ENCODE data around the gene KDM4B.

Gene KDM4B

GRCh38 chr19:5074830-5075394, 106.0 kb downstream of the KDM4B start:
- DNase-seq, result no peak

DNA sequence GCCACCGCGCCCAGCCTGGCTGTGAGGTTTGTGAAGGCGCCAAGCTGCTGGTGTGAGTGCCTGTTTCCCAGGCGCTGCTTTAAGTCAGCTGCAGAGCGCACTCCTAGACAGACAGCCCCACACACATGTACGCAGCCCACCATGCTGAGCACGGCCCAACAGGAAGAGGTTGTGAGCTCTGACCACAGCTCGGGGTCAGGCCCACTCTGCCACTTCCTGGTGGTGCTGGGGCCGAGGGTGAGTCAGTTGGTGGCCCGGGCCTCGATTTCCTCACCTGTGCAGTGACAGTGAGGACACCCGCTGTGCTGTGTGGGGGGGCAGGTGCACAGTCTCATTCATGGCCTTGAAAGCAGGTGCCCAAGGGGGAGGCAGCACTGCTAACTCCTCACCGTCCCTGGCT, 106.7 kb downstream of the KDM4B start:
- no peak for DNase-seq

DNA sequence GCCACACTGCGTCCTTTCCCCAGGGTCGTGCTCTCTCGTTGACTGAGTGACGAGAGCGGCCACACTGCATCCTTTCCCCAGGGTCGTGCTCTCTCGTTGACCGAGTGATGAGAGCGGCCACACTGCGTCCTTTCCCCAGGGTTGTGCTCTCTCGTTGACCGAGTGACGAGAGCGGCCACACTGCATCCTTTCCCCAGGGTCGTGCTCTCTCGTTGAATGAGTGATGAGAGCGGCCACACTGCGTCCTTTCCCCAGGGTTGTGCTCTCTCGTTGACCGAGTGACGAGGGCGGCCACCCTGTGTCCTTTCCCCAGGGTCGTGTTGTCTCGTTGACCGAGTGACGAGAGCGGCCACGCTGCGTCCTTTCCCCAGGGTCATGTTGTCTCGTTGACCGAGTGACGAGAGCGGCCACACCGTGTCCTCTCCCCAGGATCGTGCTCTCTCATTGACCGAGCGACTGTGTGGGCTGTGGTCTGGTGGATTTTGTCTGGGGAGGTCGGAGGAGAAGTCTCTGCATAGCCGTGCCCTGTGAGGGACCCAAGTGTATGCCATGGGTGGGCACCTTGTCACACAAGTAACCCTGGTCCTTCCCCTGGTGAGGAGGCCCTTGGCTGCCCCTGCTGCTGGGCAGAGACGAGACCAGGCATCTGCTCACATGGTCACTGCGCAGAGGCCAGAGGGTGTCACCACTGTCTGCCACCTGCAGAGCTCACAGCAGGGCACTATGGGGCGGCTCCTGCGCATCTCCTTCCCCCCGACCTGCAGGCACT, 107.7 kb downstream of the KDM4B start:
- DNase-seq, result no peak

DNA sequence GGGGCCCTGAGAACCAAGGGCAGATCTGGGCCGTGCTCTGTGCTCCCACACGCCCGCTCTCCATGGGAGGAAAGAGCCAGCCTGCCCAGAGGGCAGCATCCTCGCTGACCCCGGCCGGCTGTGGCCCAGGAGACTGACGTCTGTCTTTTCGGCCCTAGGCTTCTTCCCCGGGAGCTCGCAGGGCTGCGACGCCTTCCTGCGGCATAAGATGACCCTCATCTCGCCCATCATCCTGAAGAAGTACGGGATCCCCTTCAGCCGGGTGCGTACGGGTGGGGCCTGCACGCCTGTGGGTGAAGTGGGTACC, 108.2 kb downstream of the KDM4B start:
- no peak for DNase-seq

GRCh38 chr19:5078182-5078581, 109.3 kb downstream of the KDM4B start:
- no peak for DNase-seq

GRCh38 chr19:5078666-5079065, 109.8 kb downstream of the KDM4B start:
- DNase-seq, result no peak

- no peak for DNase-seq
Measured at GRCh38 chr19:5079071-5079774, 110.3 kb downstream of the KDM4B start.

DNA sequence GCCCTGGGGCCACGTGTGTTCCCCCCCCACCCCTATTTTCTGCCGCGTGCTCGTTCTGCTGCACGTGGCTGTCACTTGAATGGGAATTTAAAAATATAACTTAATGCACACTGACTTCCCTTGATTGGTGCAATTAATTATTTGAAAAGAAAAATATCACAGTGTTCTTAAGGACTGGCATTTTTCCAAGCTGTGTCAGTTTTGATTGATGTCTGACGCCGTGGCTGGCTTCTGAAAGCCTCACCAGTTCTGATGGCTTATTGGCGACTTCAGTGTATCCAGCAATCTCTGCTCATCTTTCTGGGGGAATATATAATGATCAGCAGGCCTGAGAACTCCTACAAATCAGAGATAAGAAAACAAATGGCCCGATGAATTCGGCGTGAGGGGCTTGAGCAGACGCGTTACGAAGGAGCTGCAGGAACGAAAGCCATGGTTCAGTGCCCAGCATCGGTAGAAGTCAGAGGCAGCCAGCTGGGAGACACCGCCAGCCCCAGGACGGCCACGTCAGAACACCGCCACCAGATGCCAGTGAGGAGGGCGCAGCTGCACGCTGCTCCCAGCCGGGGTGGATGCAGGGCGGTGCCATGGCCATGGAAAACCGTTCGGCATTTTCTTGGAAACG, 111.2 kb downstream of the KDM4B start:
- DNase-seq, result no peak

DNA sequence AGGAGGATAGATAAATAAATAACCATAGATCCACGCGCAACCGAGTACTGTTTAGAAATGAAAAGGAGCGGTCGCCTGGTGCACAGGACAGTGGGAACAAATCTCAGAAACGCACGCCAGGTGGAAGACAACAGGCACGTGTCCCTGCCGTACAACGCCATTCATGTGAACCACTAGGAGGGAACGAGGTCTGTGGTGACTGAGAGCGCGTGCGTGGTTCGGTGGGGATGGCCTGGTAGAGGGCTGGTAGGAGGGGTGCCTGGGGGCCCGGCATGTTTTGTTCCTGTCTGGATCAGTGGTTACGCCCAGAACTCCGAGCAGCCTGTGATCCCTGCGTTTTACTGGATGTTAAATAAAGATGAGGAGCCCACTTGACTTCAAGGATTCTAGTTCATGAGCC, 111.9 kb downstream of the KDM4B start:
- no peak for DNase-seq

DNA sequence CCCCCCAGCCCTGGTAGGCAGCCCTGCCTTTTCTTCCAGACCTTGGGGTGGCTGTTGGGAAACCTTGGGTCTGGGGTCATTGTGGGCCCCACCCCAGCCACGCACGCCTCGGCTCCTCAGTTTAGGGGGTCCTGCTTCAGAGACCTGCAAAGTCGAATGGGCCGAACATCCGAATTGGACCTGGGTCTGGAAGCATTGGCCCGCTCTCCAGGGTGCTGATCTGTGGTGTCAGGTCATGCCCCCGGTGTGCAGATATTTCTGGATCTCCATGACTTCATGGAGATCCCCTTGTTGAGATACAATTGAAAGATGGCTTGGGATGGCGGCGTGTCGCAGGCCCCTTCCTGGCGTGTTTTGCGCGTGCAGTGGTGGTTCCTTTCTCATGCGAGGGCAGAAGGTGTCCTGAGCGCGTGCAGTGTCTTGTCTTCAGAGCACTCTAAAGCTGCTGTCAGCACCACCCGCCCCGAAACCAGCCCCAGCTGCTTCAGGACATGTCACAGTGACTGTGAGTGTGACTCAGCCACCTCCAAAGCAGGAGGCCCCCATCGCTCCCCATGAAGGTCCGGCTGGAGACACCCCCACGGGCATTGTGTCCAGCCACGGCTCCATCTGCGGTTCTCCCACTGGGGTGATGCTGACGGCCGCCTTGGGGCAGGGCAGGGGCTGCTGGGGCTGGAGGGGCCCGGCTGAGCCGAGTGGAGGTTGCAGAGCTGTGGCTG, 112.7 kb downstream of the KDM4B start:
- DNase-seq, result no peak

DNA sequence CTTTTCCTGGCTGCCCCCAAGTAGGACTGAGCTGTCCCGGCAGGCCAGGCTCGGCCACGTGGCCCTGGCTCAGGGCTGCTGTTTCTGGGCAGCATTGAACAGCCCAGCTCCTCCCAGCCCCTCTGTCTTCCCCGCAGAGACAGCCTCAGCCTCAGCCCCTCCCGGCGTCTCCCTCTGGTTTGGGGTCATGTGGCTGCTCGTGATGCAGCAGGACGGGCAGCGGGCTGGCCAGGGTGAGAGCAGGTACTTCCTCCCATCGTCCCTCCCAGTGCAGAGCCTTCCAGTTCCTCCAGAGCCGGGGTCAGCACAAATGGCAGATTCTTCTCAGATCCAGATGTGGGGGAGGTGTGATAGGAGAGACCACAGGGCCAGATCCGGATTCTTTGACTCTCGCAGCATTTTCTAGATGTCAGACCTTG, 114.6 kb downstream of the KDM4B start:
- DNase-seq, result no peak

- DNase-seq, result no peak
Measured at GRCh38 chr19:5085566-5085965, 116.7 kb downstream of the KDM4B start.

GRCh38 chr19:5086230-5086629, 117.3 kb downstream of the KDM4B start:
- DNase-seq, result no peak

DNA sequence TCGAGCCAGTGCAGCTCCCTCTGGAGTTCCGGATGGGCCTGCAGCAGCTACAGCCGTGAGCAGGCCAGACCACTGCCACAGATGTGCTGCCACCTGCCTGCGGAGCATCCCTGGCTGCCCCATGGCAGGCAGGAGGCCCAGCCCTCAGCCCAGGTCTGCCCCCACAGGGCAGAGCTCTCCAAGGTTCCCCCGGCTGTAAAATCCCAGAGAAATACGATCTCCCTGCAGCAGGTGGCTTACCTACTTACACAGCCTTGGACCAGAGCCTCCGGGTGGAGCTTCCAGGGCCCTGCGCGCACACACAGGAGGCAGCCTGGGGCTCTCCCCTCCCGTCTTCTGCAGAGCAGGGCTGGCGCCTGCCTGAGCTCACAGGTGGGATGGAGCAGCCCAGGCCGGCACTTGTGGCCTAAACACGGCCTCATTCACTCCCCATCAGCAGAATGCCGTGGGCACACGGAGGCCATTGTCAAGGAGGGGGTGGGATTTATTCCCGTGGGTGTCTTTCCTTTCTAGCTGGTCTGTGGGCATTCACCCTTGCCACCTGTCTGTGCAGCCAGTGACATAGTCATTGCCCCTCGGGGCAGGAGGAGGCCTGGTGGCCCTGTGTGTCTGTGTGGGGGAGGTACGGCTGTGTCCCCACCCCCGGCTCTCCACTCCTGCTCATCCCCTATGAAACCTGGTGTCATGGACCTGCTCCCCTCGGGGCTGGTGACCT, 118.0 kb downstream of the KDM4B start:
- DNase-seq, result peak; percentile 84

DNA sequence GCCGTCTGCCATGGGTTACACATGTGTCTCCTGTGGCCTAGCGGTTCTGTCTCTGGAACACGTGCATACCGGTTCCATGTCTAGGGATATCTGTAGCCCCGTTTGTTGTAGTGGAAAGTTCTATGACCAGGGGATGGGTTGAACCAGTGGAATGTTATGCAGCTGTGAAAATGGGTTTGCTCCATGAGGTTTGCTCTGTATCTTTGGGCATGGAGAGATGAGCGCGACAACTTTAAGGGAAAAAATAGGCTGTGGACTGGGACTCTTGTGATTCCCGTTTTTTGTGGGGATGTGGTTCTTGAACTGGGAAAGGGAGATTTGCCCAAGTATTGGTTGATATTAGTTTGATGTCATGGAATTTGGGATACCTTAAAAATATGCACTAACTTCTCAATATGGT, 120.4 kb downstream of the KDM4B start:
- no peak for DNase-seq

DNA sequence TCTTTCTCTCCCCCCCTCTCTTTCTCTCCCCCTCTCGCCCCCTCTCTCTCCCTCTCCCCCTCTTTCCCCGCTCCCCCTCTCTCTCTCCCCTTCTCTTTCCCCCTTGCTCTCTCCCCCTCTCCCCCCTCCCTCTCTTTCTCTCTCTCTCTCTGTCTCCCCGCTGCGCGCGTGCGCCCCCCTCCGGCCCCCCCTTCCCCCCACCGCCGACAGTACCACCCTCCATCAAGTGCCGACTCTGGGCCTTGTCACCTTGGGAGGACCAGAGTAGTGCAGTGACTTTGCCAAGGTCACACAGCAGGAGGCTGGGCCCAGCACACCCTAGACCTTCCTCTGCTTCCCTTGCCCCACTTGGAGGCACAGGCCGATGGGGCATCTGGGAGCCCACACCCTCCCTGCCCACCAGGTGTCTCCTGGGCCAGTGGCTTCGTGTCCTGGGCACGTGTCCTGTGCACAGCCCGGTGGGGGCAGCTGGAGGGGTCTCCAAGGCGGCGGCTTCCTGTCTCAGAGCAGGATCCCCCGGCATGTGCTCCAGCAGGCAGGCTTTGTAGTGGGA, 121.6 kb downstream of the KDM4B start:
- DNase-seq, result no peak

- DNase-seq, result peak; percentile 59
Measured at GRCh38 chr19:5091018-5091683, 122.2 kb downstream of the KDM4B start.

DNA sequence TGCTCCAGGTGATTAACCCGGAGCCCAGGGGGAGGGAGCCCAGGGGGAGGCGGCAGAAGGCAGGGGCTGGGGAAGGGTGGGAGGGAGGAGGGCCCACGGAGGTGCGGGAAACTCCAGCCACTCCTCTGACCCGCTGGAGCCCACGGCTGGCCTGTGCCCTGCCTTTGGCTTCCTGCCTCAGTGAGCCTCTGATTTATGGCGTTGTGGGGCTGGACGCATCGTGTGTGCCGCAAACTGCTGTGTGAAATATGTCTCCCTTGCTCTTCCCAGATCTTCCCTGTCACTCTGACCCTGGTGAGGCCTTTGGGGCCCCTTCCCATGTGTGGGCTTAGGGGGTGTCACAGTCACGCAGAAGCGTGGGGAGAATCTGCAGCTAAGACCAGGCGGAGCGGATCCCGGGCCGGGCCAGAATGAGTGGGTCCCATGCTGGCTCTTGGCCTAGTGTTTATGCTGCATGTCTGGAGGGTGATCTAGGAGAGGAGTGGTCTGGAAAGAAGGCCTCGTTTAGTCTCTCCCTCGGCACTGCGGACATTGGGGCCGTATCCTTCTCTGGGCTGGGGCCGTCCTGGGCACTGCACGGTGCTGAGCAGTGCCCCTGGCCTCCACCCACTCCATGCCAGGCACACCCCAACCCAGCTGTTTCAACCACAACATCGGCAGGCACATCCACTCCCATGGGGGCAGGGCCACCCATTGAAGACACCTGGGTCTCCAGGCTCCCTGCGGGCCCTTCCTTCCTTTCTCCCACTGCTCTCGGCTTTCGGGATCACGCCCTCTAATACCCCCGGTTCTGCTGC, 123.0 kb downstream of the KDM4B start:
- DNase-seq, result peak; percentile 42

GRCh38 chr19:5092481-5092843, 123.5 kb downstream of the KDM4B start:
- no peak for DNase-seq

DNA sequence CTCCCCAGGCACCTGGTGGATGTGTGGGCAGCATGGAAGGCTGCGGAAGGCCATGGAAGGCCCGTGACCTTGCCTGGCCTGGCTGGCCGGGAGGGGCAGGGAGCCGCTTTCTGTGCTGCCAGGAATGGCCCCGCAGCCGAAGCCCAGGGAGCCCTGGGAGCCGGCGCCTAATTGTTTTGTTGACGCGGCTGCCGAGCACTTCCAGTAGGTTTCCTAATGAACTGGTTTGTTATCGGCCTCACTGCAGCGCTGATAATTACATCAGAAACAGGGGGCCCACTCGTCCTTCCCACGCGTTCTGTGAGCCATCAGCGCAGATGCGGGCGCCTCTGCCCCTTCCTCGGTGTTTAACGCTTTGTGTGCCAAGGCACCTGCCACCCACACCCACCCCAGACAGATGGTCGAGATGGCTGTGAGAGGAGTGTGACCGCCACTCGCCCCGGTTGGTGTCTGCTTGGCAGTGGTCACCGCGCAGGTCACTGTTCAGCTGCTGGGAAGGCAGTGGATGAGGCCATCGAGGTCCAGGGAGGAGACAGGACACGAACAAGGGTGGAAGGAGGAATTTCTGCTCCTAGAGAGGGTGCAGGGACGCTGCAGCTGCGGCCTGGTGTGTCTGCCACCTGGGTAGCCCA, 124.5 kb downstream of the KDM4B start:
- peak; percentile 62 for DNase-seq

Measured in NCI-H1092 treated with DMSO at 0.1 percent for 48 hours (cell line).